ENCODE results near the gene DNAH17. TPM values are rescaled to one million over a fixed set of nuclear protein-coding genes. Genes with fewer than 3 reads are reported as not detected.
A peak's percentile ranks its signal among the peaks of the same experiment; 100 is the strongest.

The DNAH17 gene
- total and polyA plus RNA-seq, 2 of the 8 experiments (the other 6 are each of a cell fraction or from before 2014, with no cell fraction given), result 0.14 to 0.67 TPM

DNA sequence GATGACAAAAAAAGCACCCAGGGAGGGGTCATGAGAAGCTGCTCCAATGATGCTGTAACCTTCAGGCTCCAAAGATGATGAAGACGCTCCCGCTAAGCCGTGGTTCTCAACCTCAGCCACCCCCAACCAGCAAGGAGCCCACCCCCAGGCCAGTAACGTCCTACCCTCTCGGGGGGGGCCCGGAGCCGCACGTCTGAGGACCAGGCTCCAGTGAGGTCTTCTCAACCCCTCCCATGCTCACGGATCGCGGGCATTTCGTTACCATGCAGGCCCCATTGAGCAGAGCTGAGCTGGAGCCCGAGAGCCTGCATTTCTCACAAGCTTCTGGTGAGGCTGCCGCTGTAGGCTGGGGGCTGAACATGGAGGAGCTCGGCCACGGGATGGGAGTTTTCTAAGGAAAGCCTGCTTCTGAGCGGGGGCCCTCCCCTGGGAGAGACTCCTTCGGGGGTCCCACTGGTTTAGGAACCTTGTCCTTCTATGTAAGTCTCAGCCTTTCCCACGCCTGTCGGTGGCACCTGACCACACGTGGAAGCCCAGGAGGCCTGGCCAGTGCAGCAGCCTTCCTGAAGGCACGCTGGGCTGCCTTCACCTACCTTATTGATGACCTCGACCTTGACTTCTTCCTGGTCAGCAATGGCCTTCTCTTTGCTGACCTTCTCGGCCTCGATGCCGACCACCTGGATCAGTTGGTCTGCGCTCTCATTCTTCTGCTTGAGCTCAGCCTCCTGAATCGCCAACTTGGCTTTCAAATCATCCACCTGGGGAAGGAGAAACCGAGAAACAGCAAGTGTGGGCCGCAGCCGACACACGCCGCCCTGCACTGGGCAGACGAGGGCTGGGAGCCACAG lies 116.0 kb downstream of the DNAH17 start:
- CTCF ChIA-PET (ENCODE audit: partially characterized antibody), result interaction anchor here (0.6 to 3.2 kb wide), 7 partner anchors 10 to 211 kb away, joined by 3 to 19 read pairs (median 3); no protein-coding TSS in a partner anchor
- TF ChIP-seq SAP30 (IDR thresholded peaks at IDR 0.05; ENCODE audit: insufficient read depth, insufficient replicate concordance, low read length), result no peak
- TF ChIP-seq, protein P1, sequence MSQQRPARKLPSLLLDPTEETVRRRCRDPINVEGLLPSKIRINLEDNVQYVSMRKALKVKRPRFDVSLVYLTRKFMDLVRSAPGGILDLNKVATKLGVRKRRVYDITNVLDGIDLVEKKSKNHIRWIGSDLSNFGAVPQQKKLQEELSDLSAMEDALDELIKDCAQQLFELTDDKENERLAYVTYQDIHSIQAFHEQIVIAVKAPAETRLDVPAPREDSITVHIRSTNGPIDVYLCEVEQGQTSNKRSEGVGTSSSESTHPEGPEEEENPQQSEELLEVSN (IDR thresholded peaks at IDR 0.05), result no peak
- no peak for TF ChIP-seq ASH2L (IDR thresholded peaks at IDR 0.05; ENCODE audit: low read length)
- no peak for TF ChIP-seq SIN3A (conservative IDR thresholded peaks at IDR 0.05 in 1 of 2, IDR thresholded peaks at IDR 0.05 in 1 of 2; ENCODE audit: low read depth in 1 of 2, low read length in 2 of 2)
- no peak for TF ChIP-seq POLR2A (IDR thresholded peaks at IDR 0.05; ENCODE audit: control extremely low read depth in 1 of 2, low read depth in 2 of 2, low read length in 2 of 2)
- TF ChIP-seq SIX5 (IDR thresholded peaks at IDR 0.05; ENCODE audit: low read depth, low read length), result no peak
- TF ChIP-seq TEAD4 (IDR thresholded peaks at IDR 0.05; ENCODE audit: low read depth, low read length), result no peak
- TF ChIP-seq YY1 (IDR thresholded peaks at IDR 0.05; ENCODE audit: low read depth, low read length), result no peak
- TF ChIP-seq BRCA1 (IDR thresholded peaks at IDR 0.05; ENCODE audit: low read depth, low read length), result no peak
- TF ChIP-seq EP300 (IDR thresholded peaks at IDR 0.05; ENCODE audit: borderline replicate concordance in 1 of 2, low read depth in 2 of 2, low read length in 2 of 2), result no peak
- TF ChIP-seq GTF2F1 (IDR thresholded peaks at IDR 0.05; ENCODE audit: borderline replicate concordance, low read depth, low read length), result no peak

More for the DNA sequence above, 116.0 kb downstream of the DNAH17 start:
- Histone ChIP-seq H4K91ac (replicated peaks; ENCODE audit: insufficient read length, low read length) (no peak overlapping the region), H2BK12ac (ENCODE audit: low read depth, low read length) (no peak overlapping the region), H2AK5ac (ENCODE audit: low read depth, low read length) (no peak overlapping the region), H3K14ac (ENCODE audit: insufficient read length) (no peak overlapping the region), H4K5ac (ENCODE audit: insufficient read length, low read depth, low read length) (no peak overlapping the region), H3K79me1 (ENCODE audit: low read depth, low read length) (no peaks in the 10 kb centered on the region), H3K4me1 (replicated peaks in 1 of 4; ENCODE audit: control insufficient read depth in 3 of 4, insufficient read depth in 4 of 4, low read length in 3 of 4) (no peaks in the 10 kb centered on the region), H3K9ac (replicated peaks in 1 of 4; ENCODE audit: extremely low read depth in 1 of 4, low read depth in 3 of 4, low read length in 3 of 4) (no peak overlapping the region), H3K23ac (ENCODE audit: insufficient read length) (no peak overlapping the region), H3K4me2 (ENCODE audit: insufficient read depth in 1 of 2, low read depth in 2 of 2, low read length in 2 of 2) (no peak overlapping the region), H3K23me2 (ENCODE audit: low read depth, low read length) (0 out of 2 replicates have a peak, but pooled peaks cover 3% of the 10 kb centered on the region), H2AFZ (ENCODE audit: low read length) (no peak overlapping the region), H3K27me3 (replicated peaks in 1 of 4; ENCODE audit: control insufficient read depth in 3 of 4, extremely low read depth in 1 of 4, insufficient read depth in 3 of 4, low read length in 3 of 4) (no peaks in the 10 kb centered on the region), H3K79me2 (ENCODE audit: control insufficient read depth in 1 of 2, insufficient read depth in 2 of 2, low read length in 2 of 2) (no peaks in the 10 kb centered on the region), H4K20me1 (replicated peaks in 1 of 2; ENCODE audit: control insufficient read depth in 1 of 2, insufficient read depth in 2 of 2, low read length in 2 of 2) (no peaks in the 10 kb centered on the region), H2BK15ac (ENCODE audit: low read length) (no peak overlapping the region), H2BK20ac (ENCODE audit: low read length) (no peak overlapping the region), H3K4ac (replicated peaks; ENCODE audit: insufficient read length, low read depth, low read length) (no peak overlapping the region), H3K18ac (ENCODE audit: extremely low read depth, low read length) (no peak overlapping the region), H2BK5ac (ENCODE audit: low read depth, low read length) (no peak overlapping the region), H3K9me3 (ENCODE audit: insufficient read depth in 2 of 2, low read depth in 1 of 2, low read length in 1 of 2) (peaks cover 6% of the 10 kb centered on the region in 2 experiments; a peak in 2 of 4 replicates), H3K4me3 (ENCODE audit: extremely low read depth in 1 of 4, insufficient read depth in 2 of 4, low read depth in 3 of 4, low read length in 4 of 4) (no peak overlapping the region), H3K56ac (replicated peaks; ENCODE audit: insufficient read length, low read depth, low read length) (no peak overlapping the region), H3K36me3 (ENCODE audit: control insufficient read depth in 2 of 4, insufficient read depth in 4 of 4, low read length in 3 of 4) (no peaks in the 10 kb centered on the region), H2BK120ac (replicated peaks; ENCODE audit: low read depth, low read length) (no peak overlapping the region), H4K8ac (ENCODE audit: extremely low read depth, insufficient read depth, low read length) (no peak overlapping the region), H3K27ac (ENCODE audit: low read depth, low read length) (no peak overlapping the region)
- POLR2A ChIA-PET (ENCODE audit: partially characterized antibody), result no interaction called here
- FAIRE-seq (no peak), DNase-seq (ENCODE audit: low read depth in 1 of 2, low spot score in 2 of 2) (peak in 1 of 2 experiments; percentile 39)
- WGBS, 2 experiments (ENCODE audit: extremely low coverage in 1 of 2, insufficient coverage in 1 of 2, insufficient read length in 1 of 2, insufficient replicate concordance in 2 of 2, low coverage in 1 of 2, low lambda C conversion rate in 2 of 2, missing lambda C conversion rate in 1 of 2), result 90% methylated on average over 33 of the region's 34 CpGs; no CpG with 5 or more reads in 1 of the 2 experiments
